Measurements from ENCODE around the gene C1GALT1. TPM values are rescaled to one million over a fixed set of nuclear protein-coding genes. Genes with fewer than 3 reads are reported as not detected.

C1GALT1 gene
- total and polyA plus RNA-seq, 9 of the 15 experiments (the other 6 are each of a cell fraction or from before 2014, with no cell fraction given), result 5.0 to 33.2 (median 24.1) TPM

GRCh38 chr7:7266257-7266881 lies 84.0 kb downstream of the C1GALT1 start:
- no peaks in the 10 kb centered on the region for H3K36me3 ChIP-seq (ENCODE audit: control insufficient read depth, insufficient read depth, low read length)
- H3K9ac ChIP-seq (ENCODE audit: insufficient read depth in 1 of 2, low read depth in 2 of 2, low read length in 2 of 2), result no peak overlapping the region
- H3K4me2 ChIP-seq (ENCODE audit: insufficient read depth, low read length), result no peak overlapping the region
- H3K9me1 ChIP-seq (ENCODE audit: control insufficient read depth, insufficient read depth, low read length), result no peaks in the 10 kb centered on the region
- intact Hi-C loops (cut with micrococcal nuclease), result no loop called here
- no peak for DNase-seq (ENCODE audit: extremely low read depth in 1 of 4, low spot score in 3 of 4)
- ChIA-PET CTCF (ENCODE audit: low intra/inter-chr PET ratio) (no interaction called here), POLR2A (interaction anchor here (1.0 kb wide), 1 partner anchor 12 kb away, joined by 3 read pairs; no protein-coding TSS in a partner anchor)
- H3K79me2 ChIP-seq (ENCODE audit: control insufficient read depth, insufficient read depth, low read length), result no peaks in the 10 kb centered on the region
- H3K4me1 ChIP-seq (replicated peaks in 1 of 2; ENCODE audit: control insufficient read depth in 2 of 2, insufficient read depth in 2 of 2, low read length in 2 of 2), result no peaks in the 10 kb centered on the region
- WGBS (ENCODE audit: insufficient coverage, low coverage, missing lambda C conversion rate), result 17% methylated on average over 6 of the region's 6 CpGs
- no peak overlapping the region for H3K4me3 ChIP-seq
- ATAC-seq, result no peak
- 0 out of 5 replicates have a peak, but pooled peaks cover 0 to 5% of the 10 kb centered on the region in 2 experiments for H3K27me3 ChIP-seq (ENCODE audit: control insufficient read depth in 2 of 2, insufficient read depth in 2 of 2, low read length in 2 of 2)
- FAIRE-seq, result no peak
- no TSS peak for BruUV-seq (replicated peaks)
- no peak overlapping the region for H3K27ac ChIP-seq (ENCODE audit: extremely low read depth, low read depth, low read length)
- in situ Hi-C loops (cut with MboI), result no loop called here
- no peak overlapping the region for H2AFZ ChIP-seq (ENCODE audit: low read depth, low read length)
- no peaks in the 10 kb centered on the region for H3K9me3 ChIP-seq (replicated peaks; ENCODE audit: control insufficient read depth, insufficient read depth, low read depth, low read length)
- no peaks in the 10 kb centered on the region for H4K20me1 ChIP-seq (replicated peaks; ENCODE audit: control insufficient read depth, insufficient read depth, low read length)
- TF ChIP-seq HDAC8 (tag; IDR thresholded peaks at IDR 0.05) (peak; percentile 85), ZNF431 (CRISPR knock-in tag; IDR thresholded peaks at IDR 0.05) (no peak), DLX4 (CRISPR knock-in tag; IDR thresholded peaks at IDR 0.05) (no peak), ZNF583 (CRISPR knock-in tag; IDR thresholded peaks at IDR 0.05) (peak; percentile 32; the same call in 1 of the 2 replicates), GTF2A2 (tag; IDR thresholded peaks at IDR 0.05) (peak; percentile 78; the same call in 1 of the 2 replicates), ZNF212 (CRISPR knock-in tag; IDR thresholded peaks at IDR 0.05) (no peak), NR4A1 (CRISPR knock-in tag; IDR thresholded peaks at IDR 0.05) (no peak), NR4A1 (tag; IDR thresholded peaks at IDR 0.05) (peak; percentile 82)
- TF ChIP-seq, protein P1, sequence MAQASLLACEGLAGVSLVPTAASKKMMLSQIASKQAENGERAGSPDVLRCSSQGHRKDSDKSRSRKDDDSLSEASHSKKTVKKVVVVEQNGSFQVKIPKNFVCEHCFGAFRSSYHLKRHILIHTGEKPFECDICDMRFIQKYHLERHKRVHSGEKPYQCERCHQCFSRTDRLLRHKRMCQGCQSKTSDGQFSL (CRISPR knock-in tag; IDR thresholded peaks at IDR 0.05), result no peak
- TF ChIP-seq, protein P1 (tag; IDR thresholded peaks at IDR 0.05), result peak in 1 of 2 experiments; percentile 91; a peak in 2 of 4 replicates
- TF ChIP-seq, protein P2, sequence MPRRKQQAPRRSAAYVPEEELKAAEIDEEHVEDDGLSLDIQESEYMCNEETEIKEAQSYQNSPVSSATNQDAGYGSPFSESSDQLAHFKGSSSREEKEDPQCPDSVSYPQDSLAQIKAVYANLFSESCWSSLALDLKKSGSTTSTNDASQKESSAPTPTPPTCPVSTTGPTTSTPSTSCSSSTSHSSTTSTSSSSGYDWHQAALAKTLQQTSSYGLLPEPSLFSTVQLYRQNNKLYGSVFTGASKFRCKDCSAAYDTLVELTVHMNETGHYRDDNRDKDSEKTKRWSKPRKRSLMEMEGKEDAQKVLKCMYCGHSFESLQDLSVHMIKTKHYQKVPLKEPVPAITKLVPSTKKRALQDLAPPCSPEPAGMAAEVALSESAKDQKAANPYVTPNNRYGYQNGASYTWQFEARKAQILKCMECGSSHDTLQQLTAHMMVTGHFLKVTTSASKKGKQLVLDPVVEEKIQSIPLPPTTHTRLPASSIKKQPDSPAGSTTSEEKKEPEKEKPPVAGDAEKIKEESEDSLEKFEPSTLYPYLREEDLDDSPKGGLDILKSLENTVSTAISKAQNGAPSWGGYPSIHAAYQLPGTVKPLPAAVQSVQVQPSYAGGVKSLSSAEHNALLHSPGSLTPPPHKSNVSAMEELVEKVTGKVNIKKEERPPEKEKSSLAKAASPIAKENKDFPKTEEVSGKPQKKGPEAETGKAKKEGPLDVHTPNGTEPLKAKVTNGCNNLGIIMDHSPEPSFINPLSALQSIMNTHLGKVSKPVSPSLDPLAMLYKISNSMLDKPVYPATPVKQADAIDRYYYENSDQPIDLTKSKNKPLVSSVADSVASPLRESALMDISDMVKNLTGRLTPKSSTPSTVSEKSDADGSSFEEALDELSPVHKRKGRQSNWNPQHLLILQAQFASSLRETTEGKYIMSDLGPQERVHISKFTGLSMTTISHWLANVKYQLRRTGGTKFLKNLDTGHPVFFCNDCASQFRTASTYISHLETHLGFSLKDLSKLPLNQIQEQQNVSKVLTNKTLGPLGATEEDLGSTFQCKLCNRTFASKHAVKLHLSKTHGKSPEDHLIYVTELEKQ (CRISPR knock-in tag; IDR thresholded peaks at IDR 0.05), result 0 out of 2 replicates have a peak, but pooled peaks have one; percentile 20
- TF ChIP-seq, protein P3, sequence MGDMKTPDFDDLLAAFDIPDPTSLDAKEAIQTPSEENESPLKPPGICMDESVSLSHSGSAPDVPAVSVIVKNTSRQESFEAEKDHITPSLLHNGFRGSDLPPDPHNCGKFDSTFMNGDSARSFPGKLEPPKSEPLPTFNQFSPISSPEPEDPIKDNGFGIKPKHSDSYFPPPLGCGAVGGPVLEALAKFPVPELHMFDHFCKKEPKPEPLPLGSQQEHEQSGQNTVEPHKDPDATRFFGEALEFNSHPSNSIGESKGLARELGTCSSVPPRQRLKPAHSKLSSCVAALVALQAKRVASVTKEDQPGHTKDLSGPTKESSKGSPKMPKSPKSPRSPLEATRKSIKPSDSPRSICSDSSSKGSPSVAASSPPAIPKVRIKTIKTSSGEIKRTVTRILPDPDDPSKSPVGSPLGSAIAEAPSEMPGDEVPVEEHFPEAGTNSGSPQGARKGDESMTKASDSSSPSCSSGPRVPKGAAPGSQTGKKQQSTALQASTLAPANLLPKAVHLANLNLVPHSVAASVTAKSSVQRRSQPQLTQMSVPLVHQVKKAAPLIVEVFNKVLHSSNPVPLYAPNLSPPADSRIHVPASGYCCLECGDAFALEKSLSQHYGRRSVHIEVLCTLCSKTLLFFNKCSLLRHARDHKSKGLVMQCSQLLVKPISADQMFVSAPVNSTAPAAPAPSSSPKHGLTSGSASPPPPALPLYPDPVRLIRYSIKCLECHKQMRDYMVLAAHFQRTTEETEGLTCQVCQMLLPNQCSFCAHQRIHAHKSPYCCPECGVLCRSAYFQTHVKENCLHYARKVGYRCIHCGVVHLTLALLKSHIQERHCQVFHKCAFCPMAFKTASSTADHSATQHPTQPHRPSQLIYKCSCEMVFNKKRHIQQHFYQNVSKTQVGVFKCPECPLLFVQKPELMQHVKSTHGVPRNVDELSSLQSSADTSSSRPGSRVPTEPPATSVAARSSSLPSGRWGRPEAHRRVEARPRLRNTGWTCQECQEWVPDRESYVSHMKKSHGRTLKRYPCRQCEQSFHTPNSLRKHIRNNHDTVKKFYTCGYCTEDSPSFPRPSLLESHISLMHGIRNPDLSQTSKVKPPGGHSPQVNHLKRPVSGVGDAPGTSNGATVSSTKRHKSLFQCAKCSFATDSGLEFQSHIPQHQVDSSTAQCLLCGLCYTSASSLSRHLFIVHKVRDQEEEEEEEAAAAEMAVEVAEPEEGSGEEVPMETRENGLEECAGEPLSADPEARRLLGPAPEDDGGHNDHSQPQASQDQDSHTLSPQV (IDR thresholded peaks at IDR 0.05), result 0 out of 2 replicates have a peak, but pooled peaks have one; percentile 42

Data from K562 (cell line).